SHP77 (cell line): ENCODE results near the gene GALNT18.

ENCODE experiments used
- DNase-seq, 2 experiments: peaks; one replicate each; lab custom pipeline; 2025; lab: John Stamatoyannopoulos, UW

The GALNT18 gene

DNA sequence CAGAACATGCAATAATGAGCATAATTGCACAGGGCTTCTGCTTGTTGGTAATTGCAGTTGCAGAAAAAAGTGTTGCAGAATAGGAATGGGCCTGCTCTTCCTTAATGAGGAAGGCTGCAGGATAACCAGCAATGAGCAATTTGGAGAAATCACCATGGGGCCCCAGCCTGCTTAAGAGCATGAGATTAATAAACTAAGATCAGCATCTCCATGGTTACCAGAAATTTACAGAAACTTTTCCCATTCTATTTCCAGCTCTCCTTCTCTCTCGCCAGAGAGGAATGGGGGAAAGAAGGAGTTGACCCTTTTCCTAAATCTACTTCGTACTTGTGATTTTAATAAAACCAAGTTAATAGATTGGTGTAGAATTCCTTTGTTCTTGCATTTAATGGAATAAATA, 187.8 kb downstream of the GALNT18 start:
- no peak for DNase-seq

DNA sequence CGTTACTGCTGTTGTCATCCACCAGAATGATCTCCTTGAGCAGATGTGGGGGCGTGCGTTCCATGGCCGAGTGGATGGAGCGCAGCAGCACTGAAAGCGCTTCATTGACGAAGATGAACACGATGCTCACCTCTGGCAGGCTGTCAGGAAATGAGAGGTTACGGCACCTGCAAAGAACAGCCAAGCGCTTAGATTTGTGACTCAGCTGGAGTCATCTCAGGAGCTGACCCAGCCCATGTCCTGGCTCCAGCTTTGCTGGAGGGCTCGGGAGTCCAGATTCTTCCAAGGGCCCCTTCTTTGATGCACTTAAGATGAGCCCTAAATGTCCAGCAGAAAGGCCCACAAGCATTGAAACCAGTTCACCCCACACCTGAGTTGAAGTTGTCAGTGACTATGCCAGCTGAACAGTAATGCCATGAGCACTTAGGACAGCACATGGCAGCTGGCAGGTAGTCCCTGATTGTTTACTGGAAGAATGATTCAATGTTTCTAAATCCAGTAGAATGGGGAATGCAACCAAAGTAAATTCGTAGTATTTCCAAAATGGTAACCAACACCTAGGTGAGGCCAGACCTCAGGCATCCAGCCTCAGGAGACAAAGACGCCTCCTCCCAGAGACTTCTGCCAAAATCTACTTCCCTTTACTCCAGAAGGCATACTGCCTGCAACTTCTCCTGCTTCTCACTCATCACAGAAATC, 189.0 kb downstream of the GALNT18 start:
- DNase-seq = no peak

DNA sequence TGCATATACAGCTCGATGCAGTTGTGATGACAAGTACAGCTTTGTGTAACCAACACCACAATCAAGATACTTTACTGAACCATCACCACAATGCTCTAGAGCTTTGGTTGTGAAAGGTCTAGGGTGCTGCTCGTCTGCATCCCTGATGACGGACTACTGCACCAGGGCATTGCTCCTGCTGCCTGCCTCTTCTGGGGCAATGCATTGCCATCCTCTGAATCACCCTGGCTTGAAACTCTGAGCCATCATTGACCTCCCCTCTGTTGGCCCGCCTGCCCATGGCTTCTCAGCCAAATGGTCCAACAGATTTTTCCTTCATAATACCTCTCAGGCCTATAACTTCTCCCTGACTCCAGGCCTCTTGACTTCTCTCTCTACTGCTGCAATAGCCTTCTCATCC, 191.4 kb downstream of the GALNT18 start:
- DNase-seq = no peak

GRCh38 chr11:11428714-11429113, 193.1 kb downstream of the GALNT18 start:
- DNase-seq = no peak

GRCh38 chr11:11427542-11427941, 194.3 kb downstream of the GALNT18 start:
- DNase-seq = no peak

DNA sequence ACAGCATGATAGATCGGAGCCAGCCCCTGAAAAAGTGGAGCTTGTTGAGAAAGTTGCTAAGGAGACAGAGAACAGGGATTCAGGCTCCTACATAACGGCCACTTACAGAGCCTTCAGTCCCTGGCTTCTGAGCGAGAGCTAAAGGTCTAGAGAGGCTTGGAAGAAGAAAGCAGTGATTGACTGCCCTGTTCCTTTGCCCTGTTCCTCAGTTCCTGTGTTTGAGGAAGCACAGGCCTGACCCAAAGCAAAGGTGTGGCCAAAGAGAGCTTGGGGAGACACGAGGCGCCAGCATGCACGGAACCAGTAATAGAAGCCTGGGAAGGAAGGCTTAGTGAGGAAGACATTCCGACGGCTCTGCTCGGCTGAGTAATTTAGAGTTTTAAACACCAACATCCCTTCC, 194.7 kb downstream of the GALNT18 start:
- no peak for DNase-seq

- no peak for DNase-seq
Measured at GRCh38 chr11:11426226-11426952, 195.4 kb downstream of the GALNT18 start.

DNA sequence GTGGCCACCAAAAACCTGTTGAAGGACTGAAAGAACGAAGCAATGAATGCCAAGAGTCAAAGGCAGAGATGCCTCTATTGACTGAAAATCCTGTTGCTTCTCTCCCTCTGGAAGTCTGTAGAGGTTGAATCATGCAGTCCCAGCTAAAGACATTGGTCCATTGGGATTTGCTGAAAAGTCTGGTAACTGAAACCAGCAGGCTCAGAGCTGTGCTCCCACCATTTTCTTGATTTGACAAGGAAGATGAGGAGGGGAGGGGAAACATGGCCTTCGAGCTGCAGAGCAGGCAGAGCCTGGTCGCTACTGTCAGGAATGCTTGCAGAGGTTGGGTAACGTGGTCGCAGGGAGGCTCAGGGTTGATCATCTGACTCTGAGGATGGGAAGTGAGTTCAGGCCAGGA, 196.0 kb downstream of the GALNT18 start:
- no peak for DNase-seq

- no peak for DNase-seq
Measured at GRCh38 chr11:11424688-11425087, 197.1 kb downstream of the GALNT18 start.

DNA sequence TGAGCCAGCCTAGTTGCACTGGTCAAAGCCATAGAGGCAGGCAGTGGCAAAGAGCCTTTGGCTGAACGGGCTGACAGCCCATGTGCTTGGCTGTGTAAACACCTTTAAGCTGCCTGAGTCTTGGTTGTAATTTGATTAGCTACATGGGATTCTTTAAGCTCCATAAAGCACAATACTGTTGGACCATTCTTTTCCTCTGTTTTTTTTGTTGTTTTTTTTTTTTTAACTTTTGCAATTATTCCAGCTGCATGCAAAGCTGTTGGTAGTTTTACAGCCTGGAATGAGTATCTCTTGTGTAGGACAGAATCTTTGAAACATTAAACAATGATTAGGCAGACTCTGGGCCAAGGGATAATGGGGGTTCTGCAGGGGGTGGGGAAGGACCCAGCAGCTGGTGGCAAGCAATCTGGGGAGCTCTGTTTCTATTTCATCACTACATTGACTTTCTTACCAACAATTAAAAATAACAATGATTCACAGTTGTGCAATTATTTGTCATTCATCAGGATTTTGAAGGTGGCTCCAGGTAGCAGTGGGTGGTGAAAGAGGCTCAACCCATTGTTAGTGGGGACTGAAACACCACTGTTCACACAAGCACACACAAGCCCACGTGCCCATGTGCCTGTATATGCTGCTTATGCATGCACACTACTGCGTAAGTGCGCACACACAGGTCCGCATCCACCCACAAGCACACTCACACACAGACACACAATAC, 199.2 kb downstream of the GALNT18 start:
- no peak for DNase-seq

DNA sequence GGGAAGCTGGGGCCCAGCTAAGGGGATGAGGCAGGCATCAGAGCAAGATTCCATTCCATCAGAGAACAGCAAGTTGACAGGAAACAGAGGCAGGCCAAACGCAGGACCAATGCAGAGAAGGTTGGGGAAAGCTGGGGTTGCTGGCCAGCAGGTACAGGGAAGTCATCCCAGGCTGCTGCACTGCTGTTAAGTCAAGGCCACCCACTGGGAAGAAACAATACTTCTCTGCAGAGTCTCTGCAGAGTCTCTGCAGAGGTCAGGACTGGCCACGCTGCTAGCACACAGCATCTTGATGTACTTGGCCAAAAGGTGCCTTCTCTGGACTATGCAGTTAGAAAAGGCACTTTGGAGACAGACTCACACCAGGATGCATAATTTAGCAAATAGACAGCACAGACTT, 200.3 kb downstream of the GALNT18 start:
- DNase-seq = no peak

DNA sequence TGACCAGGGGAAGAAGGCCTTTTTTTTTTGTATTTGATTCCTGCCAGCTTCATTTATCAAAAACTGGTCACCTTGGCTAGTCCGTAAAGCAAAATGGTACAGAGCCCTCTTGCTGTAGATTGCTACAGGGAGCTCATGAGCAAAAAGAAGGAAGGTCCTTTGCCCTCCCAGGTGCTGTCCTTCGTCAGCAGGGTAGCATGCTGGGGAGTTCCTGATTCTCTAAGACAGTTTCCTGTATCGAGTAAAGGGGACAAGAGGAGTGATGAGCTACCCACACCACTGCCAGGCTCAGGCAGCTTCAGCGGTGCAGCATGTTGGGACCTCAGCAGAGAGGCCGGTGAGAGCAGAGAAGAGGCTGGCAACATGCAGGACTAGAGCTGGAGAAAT, 200.9 kb downstream of the GALNT18 start:
- no peak for DNase-seq

DNA sequence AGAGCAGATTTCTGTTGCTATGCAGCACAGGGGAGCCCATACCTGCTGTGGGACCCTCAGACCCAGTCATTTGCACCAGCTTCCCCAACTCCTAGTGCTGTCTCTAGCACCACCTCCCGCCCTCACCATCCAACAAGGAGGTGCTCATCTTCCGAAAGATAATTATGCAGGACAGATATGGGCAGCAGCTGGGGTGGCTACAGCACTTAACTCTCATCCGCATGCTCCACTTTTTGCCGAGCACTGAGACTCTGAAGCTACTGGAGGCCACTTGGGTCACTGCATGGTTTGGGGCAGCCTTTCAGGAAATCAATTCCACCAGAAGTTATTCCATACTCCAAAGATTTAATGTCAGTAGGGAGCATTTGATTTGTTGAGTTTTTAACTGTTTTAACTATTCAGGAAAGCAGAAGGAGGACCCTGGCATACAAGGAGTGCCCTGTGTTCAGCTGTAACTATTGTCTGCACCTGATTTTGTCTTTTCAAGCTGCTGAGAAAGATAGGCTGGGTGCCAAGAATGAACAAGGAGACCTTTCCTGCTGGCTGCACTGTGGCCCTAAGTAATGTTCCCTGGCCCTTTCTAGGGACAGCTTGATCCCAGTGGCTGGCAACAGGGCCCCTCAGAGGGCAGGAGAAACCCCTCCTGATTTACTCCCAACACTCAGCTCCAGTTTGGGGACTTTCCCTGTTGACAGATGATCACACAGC, 201.5 kb downstream of the GALNT18 start:
- no peak for DNase-seq

DNA sequence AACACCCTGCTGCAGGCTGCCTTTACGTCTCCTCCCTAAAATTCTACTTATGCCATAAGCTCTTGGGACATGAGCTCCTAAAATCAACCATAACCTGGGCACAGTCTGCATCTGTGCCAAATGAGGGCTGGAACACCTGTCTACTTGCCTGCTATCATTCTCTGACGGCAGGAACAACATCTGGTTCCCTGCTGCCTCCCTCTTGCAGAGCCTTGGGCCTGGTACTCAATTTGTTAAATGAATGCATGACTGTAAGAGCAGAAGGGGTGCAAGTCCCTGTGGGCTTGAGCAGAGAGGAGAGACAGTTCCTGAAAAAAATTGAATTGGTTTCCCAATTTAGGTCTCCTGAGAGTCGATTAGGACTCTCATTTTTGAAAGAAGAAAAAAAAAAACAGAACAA, 202.1 kb downstream of the GALNT18 start:
- DNase-seq = no peak

GRCh38 chr11:11416917-11417316, 204.9 kb downstream of the GALNT18 start:
- no peak for DNase-seq

DNA sequence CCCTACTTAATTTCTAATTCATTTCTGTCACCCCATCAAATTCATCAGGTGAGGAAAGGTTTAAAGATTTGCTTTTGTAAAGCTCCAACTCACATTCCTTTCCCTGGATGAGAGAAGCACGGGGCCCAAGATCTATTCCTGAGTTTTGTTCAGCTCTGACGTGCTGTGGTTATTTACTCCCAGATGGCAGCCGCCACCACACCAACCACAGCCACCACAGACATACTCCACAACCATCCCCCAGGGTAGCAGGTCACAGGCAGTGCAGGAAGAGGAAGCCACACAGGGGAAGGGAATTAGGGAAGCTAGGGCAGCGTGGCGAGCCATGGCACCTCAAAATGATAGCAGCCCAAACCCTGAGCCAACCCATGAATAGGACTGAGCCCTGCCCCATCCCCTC, 205.3 kb downstream of the GALNT18 start:
- DNase-seq = no peak

DNA sequence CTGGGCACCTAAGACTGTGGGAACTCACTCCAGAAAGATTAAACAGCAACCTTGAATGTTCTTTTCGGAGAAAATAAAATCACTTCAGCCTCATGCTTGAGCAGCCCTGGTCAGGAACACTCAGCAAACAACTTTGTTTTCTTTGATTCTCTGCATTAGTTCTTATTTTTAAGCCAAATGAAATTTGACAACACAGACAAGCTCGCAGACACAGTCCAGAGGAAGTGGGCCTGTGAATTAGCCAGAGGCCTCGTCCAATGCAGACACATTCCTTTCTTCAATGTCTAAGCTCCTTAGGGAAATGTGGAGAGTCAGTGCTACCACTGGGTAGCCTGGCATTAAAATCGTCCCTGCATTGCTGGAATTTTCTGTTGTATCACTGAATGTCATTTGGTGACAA, 205.9 kb downstream of the GALNT18 start:
- no peak for DNase-seq

DNA sequence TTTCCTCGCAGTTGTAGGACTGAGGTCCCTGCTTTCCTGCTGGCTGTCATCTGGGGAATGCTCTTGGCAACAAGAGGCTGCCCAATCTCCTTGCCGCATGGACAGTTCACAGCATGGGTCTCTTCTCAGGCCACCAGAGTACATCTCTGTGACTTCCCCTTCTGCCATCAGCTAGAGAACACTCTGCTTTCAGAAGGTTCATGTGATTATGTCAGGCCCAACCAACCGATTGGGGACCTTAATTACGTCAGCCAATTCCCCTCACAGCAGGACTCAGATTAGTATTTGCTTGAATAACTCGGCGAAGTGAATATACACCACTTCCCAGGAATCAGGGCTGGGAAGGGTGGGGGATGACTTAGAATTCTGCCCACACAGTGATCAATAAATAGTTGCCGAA, 206.8 kb downstream of the GALNT18 start:
- DNase-seq = no peak

DNA sequence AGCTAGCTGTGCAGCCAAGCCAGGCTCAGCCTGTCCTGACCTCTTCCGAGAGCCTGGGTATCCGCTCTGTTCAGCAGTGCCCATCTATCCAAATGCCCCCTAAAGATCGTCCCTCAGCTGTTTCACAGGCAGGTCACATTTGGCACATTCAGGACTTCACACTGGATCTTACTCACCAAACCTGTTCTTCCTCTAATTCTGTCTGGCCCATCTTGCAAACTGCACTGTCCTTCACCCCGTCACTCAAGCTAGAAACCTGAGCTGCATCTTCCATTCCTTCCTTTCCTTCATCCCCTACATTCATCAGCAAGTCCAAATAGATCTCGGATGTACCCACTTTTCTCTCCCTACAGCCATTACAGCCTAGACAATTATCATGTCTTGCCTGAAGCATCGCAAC, 208.0 kb downstream of the GALNT18 start:
- DNase-seq = no peak

- no peak for DNase-seq
Measured at GRCh38 chr11:11411401-11411985, 210.3 kb downstream of the GALNT18 start.

- no peak for DNase-seq
Measured at GRCh38 chr11:11409901-11410300, 211.9 kb downstream of the GALNT18 start.

DNA sequence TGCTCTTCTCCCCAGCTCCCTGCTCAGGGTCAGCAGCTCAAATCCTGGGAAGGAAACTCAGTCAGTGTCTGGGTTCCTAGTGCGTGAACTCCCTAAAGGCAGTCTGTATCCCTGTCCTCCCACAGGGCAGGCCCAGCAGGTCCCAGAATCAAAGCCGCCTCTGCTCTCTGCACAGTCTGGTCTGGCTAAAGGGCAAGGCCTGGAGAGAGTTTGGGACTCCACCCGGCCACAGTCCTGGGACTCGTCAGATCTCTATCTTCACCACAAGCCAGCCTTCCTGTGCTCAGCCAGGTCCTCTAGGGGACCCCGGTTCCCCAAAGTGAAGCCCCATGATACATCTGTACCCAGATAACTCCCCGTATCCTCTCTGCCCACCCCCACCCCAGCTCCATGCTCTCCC, 212.6 kb downstream of the GALNT18 start:
- no peak for DNase-seq
